GM19023 (cell line): Measurements from ENCODE around the gene TRIM52.

ENCODE experiments used
- ATAC-seq: cut with Tn5 transposase; IDR thresholded peaks from one replicate; pipeline ENCODE4 v1.9.1; 2021; ENCODE audit warnings: mild to moderate bottlenecking, moderate library complexity; ENCODE audit not compliant: unreplicated experiment

Gene TRIM52

DNA sequence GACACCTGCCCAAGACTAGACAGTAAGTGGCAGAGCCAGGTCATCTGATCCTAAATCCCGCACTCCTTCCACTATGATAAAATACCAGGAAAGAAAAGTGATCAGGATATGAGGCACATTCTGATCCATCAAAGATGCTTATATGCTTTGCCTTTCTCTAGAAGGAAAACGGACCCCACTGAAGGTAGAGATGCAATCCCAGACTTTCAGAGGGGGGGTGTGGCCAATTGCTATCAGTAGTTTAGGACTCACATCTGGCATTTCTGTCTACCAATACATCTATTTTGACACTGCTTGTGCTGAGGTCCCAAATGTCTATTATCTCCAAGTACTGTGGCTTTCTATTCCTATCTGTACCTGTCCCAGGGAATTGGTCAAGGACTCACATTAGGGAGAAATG, 1.7 kb downstream of the TRIM52 start:
- no peak for ATAC-seq

DNA sequence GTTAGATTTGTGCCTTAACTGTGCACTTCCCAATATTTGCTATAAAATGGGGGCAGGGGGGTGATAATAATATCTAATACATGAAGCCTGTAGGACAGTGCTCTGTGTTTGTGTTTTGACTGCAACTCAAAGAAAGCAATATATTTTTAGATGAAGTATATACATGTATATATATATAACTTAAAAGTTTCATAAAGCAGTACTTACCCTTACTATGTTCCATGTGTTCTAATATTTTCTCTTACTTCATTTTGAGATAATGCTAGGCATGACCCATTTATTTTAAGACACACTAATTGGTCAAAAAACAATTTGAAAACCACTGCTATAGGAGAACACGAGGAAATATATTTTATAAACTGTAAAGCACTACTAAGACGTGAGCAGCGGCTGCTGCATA, 2.4 kb downstream of the TRIM52 start:
- no peak for ATAC-seq

DNA sequence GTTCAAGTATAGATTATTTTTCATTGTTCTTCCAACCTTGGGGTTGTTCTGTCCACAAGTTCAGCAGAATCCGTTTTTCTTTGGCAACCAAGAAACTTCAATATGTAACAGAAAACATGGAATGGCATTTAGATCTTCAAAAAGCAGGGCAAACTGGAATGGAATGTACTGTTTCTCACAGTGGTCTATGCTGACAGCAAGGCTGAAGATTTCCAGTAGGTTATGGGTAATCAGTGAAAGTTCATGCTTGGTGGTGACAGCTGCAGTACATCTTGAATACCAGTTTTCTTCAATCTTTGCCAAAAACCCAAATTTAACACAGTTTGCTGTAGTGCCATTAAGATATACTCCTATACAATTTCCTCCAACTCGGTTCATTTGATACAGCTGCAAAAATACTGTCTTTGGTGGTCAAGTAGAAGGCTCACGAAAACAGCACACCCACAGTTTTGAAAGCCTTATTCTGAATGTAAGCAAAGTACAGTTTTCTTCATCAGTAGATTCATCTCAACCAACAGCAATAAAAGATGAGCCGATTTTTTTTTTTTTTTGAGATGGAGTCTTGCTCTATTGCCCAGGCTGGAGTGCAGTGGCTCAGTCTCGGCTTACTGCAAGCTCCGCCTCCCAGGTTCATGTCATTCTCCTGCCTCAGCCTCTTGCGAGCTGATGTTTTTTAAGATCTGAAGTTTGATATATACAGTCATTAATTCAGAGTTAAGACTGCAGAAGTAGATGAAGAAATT, 4.9 kb downstream of the TRIM52 start:
- ATAC-seq: no peak

GRCh38 chr5:181255276-181255675, 5.7 kb downstream of the TRIM52 start:
- ATAC-seq: no peak

- ATAC-seq: no peak
These were observed 12.7 kb downstream of the TRIM52 start for GRCh38 chr5:181248277-181248676.

- peak; percentile 49 for ATAC-seq
These were observed 14.5 kb downstream of the TRIM52 start for GRCh38 chr5:181246276-181247049.

GRCh38 chr5:181245427-181246275, 15.3 kb downstream of the TRIM52 start:
- peak; percentile 4 for ATAC-seq

- peak; percentile 62 for ATAC-seq
These were observed 17.2 kb downstream of the TRIM52 start, which contains the start of gene RACK1 for GRCh38 chr5:181243564-181244343. TSS of gene RACK1 (minus strand) at chr5:181243906. CDS start at chr5:181243800, 106 bp downstream.

GRCh38 chr5:181243018-181243563, 17.9 kb downstream of the TRIM52 start:
- no peak for ATAC-seq

GRCh38 chr5:181242031-181242451, 18.9 kb downstream of the TRIM52 start:
- ATAC-seq: no peak

DNA sequence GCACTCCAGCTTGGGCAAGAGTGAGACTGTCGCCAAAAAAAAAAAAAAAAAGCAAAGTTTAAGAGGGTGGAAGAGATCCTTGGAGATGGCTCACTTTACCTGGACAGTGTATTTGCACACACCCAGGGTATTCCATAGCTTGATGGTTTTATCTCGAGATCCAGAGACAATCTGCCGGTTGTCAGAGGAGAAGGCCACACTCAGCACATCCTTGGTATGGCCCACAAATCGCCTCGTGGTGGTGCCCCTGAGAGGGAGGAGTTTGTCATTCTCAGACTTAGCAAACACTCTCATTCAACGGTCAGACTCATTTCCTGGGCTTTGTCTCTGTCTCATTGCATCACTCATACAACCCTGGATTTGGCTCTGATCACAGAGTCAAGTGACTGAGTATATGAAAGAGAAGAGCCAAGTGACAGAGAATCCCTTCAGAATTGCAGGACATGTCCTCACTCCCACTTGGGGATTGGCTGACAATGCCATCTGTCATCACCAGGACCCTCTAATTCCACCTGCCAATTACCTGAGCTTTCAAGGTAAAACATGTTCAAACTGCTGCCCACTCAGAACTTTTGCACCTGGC, 19.5 kb downstream of the TRIM52 start:
- ATAC-seq: no peak

- ATAC-seq: no peak
These were observed 21.8 kb downstream of the TRIM52 start for GRCh38 chr5:181239062-181239663.

DNA sequence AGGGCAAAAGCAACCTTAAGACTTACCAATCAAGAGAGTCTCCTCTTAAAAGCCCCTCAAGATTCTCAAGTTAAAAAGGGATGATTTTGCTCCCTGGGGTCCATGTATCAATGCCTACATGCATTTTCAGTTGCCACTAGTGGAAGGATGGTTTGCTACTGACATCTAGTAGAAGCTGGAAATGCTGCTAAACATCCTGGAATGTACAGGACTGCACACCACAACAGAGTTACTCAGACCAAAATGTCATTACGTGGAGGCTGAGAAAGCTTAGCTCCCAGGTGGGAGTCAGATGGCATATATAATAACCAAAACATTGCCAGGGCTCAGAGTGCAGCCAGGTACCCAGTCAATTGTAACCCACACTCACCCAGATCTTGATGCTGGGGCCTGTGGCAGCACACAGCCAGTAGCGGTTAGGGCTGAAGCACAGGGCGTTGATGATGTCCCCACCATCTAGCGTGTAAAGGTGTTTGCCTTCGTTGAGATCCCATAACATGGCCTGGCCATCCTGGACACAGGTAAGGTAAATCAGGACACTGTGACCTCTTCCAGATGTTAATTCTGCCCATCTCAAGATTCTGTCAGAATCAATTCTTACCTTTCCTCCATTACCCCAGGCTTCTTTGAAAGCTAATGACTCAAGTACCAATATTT, 23.1 kb downstream of the TRIM52 start:
- ATAC-seq: no peak

- no peak for ATAC-seq
These were observed 23.8 kb downstream of the TRIM52 start for GRCh38 chr5:181236954-181237641.

- ATAC-seq: no peak
These were observed 24.5 kb downstream of the TRIM52 start for GRCh38 chr5:181236471-181236870.

GRCh38 chr5:181235689-181236366, 25.1 kb downstream of the TRIM52 start:
- no peak for ATAC-seq

GRCh38 chr5:181235323-181235688, 25.6 kb downstream of the TRIM52 start:
- ATAC-seq: no peak
